Measurements from ENCODE around the gene TUSC7. TPM values are rescaled to one million over a fixed set of nuclear protein-coding genes. Genes with fewer than 3 reads are reported as not detected.

The TUSC7 gene
- total RNA-seq, 1 donor from 2014 or later, result not detected

DNA sequence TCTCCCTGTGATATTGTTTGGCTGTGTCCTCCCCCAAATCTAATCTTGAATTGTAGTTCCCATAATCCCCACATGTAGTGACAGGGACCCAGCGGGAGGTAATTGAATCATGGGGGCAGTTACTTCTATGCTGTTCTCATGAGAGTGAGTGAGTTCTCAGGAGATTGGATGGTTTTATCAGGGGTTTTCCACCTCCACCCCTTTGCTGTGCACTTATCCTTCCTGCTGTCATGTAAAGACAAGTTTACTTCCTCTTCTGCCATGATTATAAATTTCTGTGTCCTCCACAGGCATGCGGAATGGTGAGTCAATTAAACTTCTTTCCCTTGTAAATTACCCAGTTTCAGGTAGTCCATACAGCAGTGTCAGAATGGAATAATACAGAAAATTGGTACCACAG, 24.7 kb downstream of the TUSC7 start:
- Mint-ChIP-seq H3K36me3 (ENCODE audit: low read depth, unreplicated experiment) (no peaks in the 10 kb centered on the region), H3K27me3 (ENCODE audit: unreplicated experiment) (no peaks in the 10 kb centered on the region), H3K27ac (ENCODE audit: unreplicated experiment) (no peak overlapping the region), H3K4me3 (ENCODE audit: unreplicated experiment) (no peak overlapping the region), H3K4me1 (ENCODE audit: unreplicated experiment) (no peaks in the 10 kb centered on the region), H3K9me3 (ENCODE audit: unreplicated experiment) (peaks cover 6% of the 10 kb centered on the region)
- no peak for DNase-seq (ENCODE audit: low spot score)
- TF ChIP-seq, protein P1, sequence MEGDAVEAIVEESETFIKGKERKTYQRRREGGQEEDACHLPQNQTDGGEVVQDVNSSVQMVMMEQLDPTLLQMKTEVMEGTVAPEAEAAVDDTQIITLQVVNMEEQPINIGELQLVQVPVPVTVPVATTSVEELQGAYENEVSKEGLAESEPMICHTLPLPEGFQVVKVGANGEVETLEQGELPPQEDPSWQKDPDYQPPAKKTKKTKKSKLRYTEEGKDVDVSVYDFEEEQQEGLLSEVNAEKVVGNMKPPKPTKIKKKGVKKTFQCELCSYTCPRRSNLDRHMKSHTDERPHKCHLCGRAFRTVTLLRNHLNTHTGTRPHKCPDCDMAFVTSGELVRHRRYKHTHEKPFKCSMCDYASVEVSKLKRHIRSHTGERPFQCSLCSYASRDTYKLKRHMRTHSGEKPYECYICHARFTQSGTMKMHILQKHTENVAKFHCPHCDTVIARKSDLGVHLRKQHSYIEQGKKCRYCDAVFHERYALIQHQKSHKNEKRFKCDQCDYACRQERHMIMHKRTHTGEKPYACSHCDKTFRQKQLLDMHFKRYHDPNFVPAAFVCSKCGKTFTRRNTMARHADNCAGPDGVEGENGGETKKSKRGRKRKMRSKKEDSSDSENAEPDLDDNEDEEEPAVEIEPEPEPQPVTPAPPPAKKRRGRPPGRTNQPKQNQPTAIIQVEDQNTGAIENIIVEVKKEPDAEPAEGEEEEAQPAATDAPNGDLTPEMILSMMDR (IDR thresholded peaks at IDR 0.05; ENCODE audit: unreplicated experiment), result no peak

DNA sequence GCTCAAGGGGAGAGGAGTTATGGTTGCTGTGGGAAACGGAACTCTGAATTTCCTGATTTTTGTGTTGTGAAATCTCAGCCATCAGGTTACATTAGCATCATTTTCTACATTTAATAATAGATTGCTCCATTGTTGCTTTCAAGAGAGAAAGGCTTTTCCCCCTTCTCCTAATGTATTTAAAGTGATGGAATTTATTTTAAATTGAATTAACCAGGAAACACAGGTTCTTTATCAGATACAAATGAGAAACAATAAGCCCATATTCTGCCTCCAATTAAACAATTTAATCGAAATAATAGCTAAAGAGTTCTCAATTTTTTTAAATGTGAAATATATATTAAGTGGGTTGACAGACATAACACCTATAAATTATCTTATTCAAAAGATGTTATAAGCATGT, 30.1 kb downstream of the TUSC7 start:
- Mint-ChIP-seq H3K27ac (ENCODE audit: unreplicated experiment) (no peak overlapping the region), H3K9me3 (ENCODE audit: unreplicated experiment) (peaks cover 6% of the 10 kb centered on the region), H3K27me3 (ENCODE audit: unreplicated experiment) (no peaks in the 10 kb centered on the region), H3K4me1 (ENCODE audit: unreplicated experiment) (no peaks in the 10 kb centered on the region), H3K36me3 (ENCODE audit: low read depth, unreplicated experiment) (no peaks in the 10 kb centered on the region), H3K4me3 (ENCODE audit: unreplicated experiment) (no peak overlapping the region)
- no peak for DNase-seq (ENCODE audit: low spot score)
- TF ChIP-seq, protein P1 (IDR thresholded peaks at IDR 0.05; ENCODE audit: unreplicated experiment), result no peak

GRCh38 chr3:116740293-116740692, 30.7 kb downstream of the TUSC7 start:
- Mint-ChIP-seq H3K27ac (ENCODE audit: unreplicated experiment) (no peak overlapping the region), H3K4me1 (ENCODE audit: unreplicated experiment) (peaks cover 3% of the 10 kb centered on the region), H3K9me3 (ENCODE audit: unreplicated experiment) (peaks cover 6% of the 10 kb centered on the region), H3K36me3 (ENCODE audit: low read depth, unreplicated experiment) (no peaks in the 10 kb centered on the region), H3K4me3 (ENCODE audit: unreplicated experiment) (no peak overlapping the region), H3K27me3 (ENCODE audit: unreplicated experiment) (no peaks in the 10 kb centered on the region)
- DNase-seq (ENCODE audit: low spot score), result no peak
- TF ChIP-seq, protein P1 (IDR thresholded peaks at IDR 0.05; ENCODE audit: unreplicated experiment), result no peak

DNA sequence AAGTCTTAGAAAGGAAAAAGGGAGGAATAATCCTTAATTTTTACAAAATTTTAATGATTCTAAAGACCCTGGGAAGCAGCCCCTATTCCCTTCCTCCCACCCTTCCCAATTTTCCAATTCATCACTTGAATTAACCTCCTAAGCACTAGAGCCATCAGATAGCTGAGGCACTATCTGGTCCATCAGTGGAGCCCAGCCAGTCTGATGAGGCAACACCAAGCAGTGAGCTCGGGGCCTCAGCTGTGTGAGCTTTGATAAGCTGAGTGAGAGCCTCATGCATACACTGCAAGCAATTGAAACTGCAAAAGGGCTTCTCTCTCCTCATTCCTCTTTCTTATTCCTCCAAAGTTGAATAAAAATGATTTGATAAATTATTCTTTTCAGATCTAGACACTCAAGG, 31.9 kb downstream of the TUSC7 start:
- Mint-ChIP-seq H3K36me3 (ENCODE audit: low read depth, unreplicated experiment) (no peaks in the 10 kb centered on the region), H3K4me3 (ENCODE audit: unreplicated experiment) (no peak overlapping the region), H3K4me1 (ENCODE audit: unreplicated experiment) (peaks cover 6% of the 10 kb centered on the region), H3K9me3 (ENCODE audit: unreplicated experiment) (peaks cover under 1% of the 10 kb centered on the region), H3K27me3 (ENCODE audit: unreplicated experiment) (no peaks in the 10 kb centered on the region), H3K27ac (ENCODE audit: unreplicated experiment) (no peak overlapping the region)
- TF ChIP-seq, protein P1 (IDR thresholded peaks at IDR 0.05; ENCODE audit: unreplicated experiment), result no peak
- no peak for DNase-seq (ENCODE audit: low spot score)

GRCh38 chr3:116743062-116743461, 33.5 kb downstream of the TUSC7 start:
- Mint-ChIP-seq H3K9me3 (ENCODE audit: unreplicated experiment) (no peaks in the 10 kb centered on the region), H3K4me1 (ENCODE audit: unreplicated experiment) (peaks cover 6% of the 10 kb centered on the region), H3K4me3 (ENCODE audit: unreplicated experiment) (no peak overlapping the region), H3K27me3 (ENCODE audit: unreplicated experiment) (no peaks in the 10 kb centered on the region), H3K36me3 (ENCODE audit: low read depth, unreplicated experiment) (no peaks in the 10 kb centered on the region), H3K27ac (ENCODE audit: unreplicated experiment) (no peak overlapping the region)
- TF ChIP-seq, protein P1 (IDR thresholded peaks at IDR 0.05; ENCODE audit: unreplicated experiment), result no peak
- no peak for DNase-seq (ENCODE audit: low spot score)
